GM18868 (cell line): ENCODE measurements around the gene METTL9.
"Not testable (repeated sequence)": the region's sequence is repeated elsewhere in the genome, so short reads cannot be mapped to it uniquely, and the experiment has no call there.

Source experiments
- ATAC-seq: cut with Tn5 transposase; IDR thresholded peaks from one replicate; pipeline ENCODE4 v1.9.1; 2021; ENCODE audit warnings: mild to moderate bottlenecking, moderate library complexity; ENCODE audit not compliant: unreplicated experiment

Gene METTL9

DNA sequence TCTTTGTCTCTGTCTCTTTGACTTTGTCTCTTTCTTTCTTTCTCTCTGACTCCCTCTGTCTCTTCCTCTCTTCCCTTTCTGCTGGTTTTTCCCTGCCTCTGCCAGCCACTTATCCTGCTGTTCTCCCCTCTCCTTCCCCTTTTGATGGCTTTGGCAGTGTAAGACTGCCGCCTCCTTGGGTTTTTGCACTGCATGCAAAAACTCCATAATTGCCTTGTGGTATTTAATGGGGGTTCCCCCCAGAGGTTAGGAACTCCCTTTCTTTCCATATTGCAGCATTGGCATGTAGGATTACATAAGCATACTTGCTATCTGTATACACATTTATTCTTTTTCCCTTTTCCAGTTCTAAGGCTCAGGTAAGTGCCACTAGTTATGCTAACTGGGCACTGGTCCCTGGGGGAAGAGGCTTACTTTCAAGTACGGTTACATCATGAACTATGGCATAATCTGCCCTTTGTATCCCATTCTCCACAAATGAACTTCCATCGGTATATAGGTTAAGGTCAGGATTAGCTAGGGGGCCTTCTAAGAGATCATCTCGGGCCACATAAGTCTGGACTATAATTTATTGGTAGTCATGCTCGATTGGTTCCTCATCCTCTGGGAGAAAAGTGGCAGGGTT lies 32.7 kb downstream of the METTL9 start:
- ATAC-seq = not testable (repeated sequence)

DNA sequence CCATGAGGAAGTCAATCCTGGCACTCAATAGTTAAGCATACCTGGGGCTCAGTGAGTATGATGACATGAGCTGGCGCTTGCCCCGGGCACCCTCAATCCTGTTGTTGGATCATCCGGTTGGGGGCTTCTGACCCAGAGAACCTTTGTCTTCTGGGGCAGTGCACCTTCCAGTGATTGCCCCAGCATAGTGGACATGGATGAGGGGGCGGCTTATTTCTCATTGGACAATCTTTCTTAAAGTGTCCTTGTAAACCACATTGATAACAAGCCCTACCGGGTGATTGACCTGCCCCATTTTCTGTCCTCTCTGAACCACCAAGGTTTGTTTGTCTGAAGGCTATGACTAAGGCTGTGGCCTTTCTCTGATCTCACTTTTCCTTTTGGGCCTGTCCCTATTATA lies 34.8 kb downstream of the METTL9 start:
- ATAC-seq = no peak

DNA sequence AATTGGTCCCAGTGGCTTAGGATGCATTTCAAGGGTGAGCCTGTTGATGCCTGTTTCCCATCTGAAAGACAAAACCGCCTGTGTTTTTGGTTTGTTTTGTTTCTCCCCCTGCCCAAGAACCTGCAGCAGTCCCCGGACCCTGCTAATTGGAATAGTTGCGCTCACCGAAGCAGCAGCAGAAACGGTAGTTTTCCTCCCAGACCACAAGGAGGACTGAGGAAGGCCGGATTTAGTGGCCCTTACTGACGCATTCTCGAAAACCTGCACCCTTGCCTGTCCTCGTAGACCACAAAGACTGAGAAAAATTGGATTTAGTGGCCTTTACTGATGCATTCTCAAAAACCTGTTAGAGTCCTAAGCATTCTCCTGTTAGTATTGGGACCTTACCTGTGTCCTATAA lies 36.3 kb downstream of the METTL9 start:
- not testable (repeated sequence) for ATAC-seq

DNA sequence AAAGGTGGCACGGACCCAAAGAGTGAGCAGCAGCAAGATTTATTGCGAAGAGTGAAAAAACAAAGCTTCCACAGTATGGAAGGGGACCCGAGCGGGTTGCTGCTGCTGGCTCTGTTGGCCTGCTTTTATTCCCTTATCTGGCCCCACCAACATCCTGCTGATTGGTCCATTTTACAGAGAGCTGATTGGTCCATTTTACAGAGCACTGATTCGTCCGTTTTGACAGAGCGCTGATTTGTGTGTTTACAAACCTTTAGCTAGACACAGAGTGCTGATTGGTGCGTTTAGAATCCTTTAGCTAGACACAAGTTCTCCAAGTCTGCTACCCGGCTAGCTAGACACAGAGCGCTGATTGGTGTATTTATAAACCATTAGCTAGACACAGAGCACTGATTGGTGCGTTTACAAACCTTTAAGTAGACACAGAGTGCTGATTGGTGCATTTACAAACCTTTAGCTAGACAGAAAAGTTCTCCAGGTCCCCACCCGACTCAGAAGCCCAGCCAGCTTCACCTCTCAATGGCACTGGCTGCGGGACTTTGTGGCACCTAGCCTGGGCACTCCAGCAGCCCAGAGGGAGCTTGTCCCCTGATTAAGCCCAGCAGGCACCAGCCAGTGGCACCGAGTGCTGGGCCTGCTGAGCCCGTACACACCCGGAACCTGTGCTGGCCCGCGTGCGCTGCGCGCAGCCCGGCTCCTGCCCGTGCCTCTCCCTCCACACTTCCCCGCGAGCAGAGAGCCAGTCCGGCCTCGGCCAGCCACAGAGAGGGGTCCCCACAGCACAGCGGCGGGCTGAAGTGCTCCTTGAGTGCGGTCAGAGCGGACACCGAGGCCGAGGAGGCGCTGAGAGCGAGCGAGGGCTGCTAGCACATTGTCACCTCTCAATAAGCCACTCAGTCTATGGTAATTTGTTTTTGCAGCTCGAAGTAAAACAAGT lies 37.9 kb downstream of the METTL9 start:
- ATAC-seq = no peak

DNA sequence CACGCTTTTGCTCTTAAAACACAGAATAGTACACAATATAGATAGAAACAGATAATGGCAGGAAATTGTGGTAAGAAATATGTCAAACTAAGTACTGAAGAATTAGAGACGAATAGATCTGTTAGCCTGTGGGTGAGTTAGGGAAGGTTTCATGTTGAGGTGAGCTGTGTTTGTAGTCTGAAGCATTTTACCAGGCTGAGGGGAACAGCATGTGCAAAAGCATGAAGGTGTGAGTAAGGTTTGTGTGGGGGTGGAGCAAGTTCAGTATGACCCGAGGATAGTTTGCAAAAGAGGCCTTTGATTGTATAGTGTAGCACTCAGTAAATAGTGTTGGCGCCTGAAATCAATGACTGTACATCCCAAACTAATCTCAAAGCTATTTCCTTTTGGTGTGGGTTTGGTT lies 39.2 kb downstream of the METTL9 start:
- no peak for ATAC-seq

DNA sequence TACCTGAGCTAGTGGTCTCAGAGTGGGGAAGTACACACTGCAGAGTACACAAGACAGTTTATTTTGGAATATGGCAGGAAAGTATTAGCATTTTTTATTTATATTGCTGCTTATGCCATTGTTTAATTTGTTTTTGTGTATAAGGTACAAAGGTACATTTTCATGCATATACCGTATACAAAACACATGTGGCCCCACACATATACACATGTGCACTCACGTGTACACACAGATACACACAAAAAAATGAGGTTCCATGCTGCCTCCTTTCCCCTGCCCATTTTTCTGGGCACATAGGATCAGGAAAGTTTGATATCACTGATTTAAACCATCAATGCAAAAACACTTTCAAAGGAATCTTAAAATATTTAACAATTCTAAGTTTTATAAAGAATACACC lies 40.1 kb downstream of the METTL9 start:
- no peak for ATAC-seq

DNA sequence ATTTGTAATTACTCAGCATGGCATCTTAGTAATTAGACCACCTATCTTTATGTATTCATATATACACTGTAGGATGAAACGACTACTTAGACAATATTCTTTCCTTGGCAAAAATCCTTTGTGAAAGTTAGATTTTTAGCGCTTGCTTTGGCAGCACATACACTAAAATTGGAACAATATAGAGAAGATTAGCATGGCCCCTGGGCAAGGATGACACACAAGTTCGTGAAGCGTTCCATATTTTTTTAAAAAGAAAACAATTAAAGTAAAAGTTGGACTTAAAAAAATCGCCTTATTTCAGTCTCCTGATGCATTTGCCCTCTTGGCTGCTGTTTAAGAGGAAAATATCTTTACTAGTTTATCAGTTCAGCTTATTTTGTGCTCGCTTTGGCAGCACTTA lies 42.5 kb downstream of the METTL9 start:
- no peak for ATAC-seq

DNA sequence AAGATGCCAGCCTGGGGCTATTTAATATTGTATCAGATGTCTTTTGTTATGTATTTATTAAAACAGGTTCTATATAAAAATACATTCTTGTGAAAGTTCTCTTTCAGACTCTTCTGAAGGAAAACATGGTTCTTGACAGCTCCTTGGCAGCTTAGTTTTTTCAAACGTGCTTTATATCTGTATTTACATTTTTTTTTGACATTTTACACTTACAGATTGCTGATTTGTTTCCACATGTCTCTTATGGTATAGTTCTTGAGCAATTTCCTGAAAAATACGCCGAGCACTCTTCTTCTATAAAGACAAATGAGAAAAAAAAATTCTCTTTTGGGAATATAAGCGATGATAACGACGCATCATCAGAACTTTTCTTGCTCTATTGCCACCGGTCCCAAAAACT lies 43.5 kb downstream of the METTL9 start:
- ATAC-seq = no peak

DNA sequence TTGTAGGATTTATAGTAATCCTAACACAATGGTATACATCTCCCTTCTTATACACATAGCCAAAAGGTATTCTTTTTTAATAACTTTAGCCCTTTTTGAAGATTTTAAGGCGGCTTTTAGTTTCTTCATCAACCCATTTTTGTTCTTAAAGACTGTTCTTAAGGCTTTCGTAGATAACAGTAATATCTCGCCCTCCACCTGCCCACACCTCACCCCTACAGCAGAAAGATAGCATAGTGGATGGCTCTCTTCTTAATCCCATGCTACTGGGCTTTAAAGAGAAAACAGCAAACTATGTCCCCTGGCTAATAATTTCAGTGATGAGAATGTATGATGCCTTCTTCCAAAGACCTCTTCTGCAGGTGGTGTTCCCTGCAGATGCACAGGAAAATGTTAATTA lies 44.4 kb downstream of the METTL9 start:
- ATAC-seq = no peak

DNA sequence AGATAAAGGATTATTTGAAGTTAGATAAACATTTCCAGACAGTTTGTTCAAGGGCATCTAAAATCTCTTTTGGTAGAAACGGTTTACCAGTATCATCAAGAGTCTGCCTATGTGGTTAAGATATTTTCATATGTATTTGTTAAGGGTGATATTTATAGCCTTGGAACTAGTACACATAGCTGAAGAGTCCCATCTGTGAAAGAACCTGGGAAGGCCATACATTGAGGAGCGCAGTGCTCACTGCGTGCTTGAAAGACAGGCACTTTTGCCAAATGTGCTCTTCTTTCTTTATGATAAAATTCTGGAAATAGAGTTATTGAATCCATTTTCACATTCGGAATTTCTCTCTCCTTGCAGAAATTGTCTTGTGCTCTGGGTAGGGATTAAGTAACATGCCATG lies 45.3 kb downstream of the METTL9 start:
- no peak for ATAC-seq

DNA sequence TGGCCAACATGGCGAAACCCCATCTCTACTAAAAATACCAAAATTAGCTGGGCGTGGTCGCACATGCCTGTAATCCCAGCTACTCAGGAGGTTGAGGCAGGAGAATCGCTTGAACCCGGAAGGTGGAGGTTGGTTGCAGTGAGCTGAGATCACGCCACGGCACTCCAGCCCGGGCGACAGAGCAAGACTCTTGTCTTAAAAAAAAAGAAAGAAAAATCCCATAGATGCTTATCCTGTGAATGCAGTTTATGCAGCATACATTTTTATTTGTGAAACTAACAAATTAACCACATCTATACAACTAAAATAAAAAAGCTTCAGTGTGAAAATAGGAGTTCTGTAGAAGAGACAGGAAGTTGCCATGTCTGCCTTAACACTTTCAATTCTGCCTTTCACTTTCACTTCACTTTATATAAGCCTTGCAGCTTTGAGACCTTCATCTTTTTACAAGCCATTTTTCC lies 45.9 kb downstream of the METTL9 start:
- ATAC-seq = no peak

DNA sequence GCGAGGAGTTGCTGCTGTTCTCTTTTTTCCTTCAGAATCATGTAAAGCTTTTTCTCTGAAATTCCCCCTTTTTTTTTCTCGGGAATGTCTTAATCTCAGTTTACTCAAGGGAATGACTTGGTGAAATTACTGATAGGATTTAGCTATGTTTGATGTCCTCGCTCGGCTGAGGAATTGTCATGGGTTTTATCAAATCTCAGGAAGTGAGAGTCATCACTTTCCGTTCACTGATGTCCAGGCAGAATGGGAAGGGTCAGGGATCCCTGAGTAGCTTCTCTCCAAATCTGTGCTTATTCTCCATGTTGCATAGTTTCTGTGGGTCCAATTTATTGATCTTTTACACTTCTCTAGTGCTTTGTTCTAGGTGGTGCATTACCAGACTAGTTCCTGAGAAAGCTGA lies 46.7 kb downstream of the METTL9 start:
- no peak for ATAC-seq

DNA sequence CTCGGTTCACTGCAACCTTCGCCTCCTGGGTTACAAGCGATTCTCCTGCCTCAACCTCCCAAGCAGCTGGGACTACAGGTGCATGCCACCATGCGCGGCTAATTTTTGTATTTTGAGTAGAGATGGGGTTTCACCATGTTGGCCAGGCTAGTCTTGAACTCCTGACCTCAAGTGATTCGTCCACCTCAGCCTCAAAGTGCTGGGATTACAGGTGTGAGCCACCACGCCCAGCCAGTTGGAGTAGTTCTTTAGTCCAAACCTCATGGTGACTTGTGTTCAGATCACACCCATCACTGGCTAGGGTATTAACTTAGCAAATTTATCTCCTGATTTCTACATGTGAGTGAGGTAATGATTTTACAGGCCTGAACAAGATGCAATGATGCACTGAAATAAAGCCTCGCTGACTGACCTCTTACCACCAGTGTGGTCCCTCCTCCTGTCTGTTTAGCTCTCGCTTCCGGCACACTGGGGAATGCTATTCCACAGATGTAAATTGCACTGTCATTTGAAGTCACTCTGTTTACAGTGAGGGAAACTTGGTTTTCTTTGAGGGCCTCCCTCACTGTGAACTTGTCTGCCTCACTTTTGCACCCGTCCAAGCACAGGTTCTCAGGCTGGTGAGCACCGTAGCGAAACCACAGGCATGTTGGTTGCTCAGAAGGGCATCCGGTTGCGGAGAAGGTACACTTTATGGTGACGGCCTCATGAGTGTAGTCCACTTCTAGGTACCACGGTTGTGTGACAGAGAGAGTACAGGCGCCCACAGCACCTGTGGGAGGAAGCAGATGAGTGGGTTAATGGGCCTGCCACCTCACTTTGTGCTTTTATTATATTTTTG lies 47.6 kb downstream of the METTL9 start:
- ATAC-seq = peak; percentile 91

DNA sequence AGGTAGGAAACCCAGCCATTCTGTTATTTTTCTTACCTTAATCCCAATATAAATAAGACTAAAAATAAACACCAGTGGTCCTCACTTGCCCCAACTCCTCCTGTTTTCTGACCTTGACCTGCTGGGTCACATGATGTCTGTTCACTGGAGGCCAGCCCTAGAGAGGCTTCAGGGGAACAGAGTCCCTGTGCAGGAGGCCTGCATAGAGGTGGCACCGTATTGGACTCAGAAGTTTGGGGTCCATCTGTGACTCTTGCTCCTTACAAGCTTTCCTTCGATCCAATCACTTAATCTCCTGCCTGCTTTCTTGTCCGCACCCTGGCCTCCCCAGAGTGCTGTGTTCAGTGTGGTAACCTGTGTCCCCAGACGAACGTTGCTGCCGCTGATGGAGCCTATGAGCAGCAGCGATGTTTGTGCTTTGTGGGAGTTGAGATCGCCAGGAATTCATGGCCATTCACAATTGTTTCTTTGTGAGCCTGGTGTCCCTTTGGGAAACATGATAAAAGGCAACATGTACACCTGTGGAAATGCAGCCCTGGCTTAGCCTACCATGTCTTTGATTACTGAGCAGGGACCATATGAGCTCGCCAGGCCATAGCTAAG lies 48.3 kb downstream of the METTL9 start:
- ATAC-seq = no peak

DNA sequence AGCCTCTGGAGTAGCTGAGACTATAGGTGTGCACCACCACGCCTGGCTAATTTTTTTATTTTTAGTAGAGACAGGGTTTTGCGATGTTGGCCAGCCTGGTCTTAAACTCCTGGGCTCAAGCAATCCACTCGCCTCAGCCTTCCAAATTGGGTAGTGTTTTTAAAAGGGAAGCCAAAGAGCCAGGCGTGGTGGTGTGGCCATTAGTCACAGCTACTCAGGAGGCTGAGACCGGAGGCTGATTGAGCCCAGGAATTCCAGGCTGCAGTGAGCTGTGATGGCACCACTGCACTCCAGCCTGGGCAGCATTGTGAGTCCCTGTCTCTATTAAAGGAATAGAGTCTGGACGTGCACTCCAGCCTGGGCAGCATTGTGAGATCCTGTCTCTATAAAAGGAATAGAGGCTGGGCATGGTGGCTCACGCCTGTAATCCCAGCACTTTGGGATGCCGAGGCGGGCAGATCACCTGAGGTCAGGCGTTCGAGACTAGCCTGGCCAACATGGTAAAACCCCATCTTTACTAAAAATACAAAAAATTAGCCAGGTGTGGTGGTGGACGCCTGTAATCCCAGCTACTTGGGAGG lies 50.5 kb downstream of the METTL9 start:
- ATAC-seq = not testable (repeated sequence)

DNA sequence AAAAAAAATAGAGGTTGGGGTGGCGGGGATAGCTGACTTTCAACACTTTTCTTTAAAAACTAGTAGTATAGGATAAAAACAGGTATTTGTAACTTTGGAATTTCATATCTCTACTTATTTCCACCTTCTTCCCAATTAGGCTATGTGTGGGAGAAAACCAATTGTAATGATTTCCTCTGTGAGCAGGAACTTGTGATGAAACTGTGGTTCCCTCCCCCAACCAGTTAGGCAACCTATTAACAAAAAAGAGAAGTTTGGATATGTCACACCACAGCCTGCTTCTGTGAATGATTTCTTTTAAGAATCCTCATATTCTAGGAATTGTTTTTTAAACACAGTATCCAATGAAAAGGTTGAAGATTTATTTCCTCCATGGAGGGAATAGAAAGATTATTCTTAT lies 51.1 kb downstream of the METTL9 start:
- ATAC-seq = no peak

DNA sequence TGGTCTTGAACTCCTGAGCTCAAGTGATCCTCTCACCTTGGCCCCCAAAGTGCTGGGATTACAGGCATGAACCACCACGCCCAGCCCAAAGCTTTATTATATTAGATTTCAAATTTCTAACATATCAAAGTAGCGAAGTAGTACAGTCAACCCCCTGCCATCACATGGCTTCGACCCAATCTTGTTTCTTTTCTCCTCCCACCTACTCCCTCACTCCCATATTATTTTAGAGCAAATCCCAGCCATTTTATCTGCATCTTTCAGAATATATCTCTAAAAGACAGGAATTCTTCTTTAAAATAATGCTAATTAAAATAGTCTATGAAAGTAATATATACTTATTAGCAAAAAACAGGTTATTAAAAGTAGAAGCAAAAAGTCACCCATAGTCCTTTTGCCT lies 52.1 kb downstream of the METTL9 start:
- no peak for ATAC-seq

DNA sequence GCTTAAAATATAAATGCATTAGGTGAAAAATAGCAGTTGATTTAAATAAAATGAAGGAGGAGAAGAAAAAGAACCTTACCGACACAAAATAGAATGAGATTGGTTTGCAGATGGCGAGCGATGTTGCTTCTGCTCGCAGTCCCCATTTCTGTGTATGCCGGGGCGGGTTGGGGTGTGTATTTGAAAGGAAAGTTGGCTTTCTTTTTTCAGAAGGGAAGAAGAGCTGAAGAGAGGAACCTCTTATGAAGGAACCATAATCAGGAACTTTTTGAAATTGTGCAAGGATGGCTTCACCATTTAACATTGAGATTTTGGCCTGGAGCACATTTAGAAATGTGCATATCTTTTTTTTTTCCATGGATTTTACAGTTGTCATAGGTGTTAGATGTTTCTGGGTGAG lies 53.1 kb downstream of the METTL9 start, which contains the start of gene IGSF6:
Gene IGSF6, minus strand, starts transcription at position 156 of the 400 bp plus-strand sequence. Its CDS starts 10 bp downstream, at position 146.
- ATAC-seq = no peak

DNA sequence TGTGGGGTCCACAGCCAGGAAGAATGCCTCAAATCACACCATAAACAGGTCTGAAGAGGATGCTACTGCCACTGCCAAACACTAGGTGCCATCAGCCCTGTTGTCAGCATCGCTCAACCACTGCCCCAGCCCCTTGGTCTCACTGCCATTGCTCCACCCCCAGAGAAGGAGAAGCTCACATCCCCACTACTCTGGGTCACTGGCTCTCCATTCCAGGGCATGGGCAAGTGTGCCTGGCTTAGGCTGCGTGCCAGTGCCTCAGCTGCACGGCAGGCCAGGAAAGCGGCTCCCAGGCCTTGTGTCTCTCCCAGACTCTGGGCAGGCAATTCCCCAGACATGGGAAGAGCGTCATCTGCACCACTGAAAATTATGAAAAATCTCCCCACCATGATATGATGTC lies 54.2 kb downstream of the METTL9 start:
- no peak for ATAC-seq

DNA sequence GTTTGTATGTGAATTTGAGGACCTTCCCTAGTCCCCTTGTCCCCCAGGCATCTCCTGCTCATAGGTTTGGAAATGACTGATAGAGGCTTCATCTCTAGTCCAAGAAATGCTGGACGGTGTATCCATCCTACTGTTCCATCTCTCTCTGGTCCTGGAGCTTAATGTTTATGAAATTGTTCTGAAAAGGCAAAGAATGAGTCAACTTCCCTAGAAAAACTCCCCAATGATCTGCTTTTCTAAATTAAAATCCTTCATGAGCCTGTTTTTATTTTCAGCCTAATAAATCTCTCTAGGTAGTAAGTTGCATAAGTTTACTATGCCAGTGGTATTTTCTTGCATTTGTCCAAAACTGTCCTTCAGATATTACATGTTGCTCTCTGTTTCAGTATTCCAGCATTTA lies 55.1 kb downstream of the METTL9 start:
- ATAC-seq = no peak
